H1 (cell line): ENCODE measurements around the gene ASB6. TPM values are rescaled to one million over a fixed set of nuclear protein-coding genes. Genes with fewer than 3 reads are reported as not detected.

Source experiments
- CTCF ChIA-PET: fragments of 300-600 bp; sonication (Branson Sonifier 250); formaldehyde crosslinking; loops from one replicate; lab custom pipeline; 2021; ENCODE audit not compliant: partially characterized antibody; lab: Charles Lee
- POLR2A ChIA-PET: fragments of 300-600 bp; sonication (Branson Sonifier 250); formaldehyde crosslinking; loops from one replicate; lab custom pipeline; 2021; ENCODE audit warnings: inconsistent platforms; ENCODE audit not compliant: partially characterized antibody; lab: Charles Lee
- DNase-seq, 2 experiments: peaks; one replicate each; pipeline versions ENCODE4 v3.0.0 to v3.0.0-alpha.2; 2010 to 2022; ENCODE audit warnings: low spot score in 2 of 2, low read depth in 1 of 2, mixed read lengths in 1 of 2
- FAIRE-seq: peaks from 2 replicates; lab custom pipeline; 2011; peaks lifted over from hg19 to GRCh38; lab: Jason Lieb, UNC
- H2AFZ ChIP-seq: 2 replicates; pipeline ENCODE4 v1.8.1; 2012; ENCODE audit warnings: low read length, inconsistent platforms
- H2AK5ac ChIP-seq: 2 replicates; pipeline ENCODE4 v1.6.1; 2013; ENCODE audit warnings: low read depth, low read length
- H2BK120ac ChIP-seq: replicated peaks from 2 replicates; pipeline ENCODE3; 2013; ENCODE audit warnings: low read depth, low read length, inconsistent platforms
- H2BK12ac ChIP-seq: 2 replicates; pipeline ENCODE4 v1.6.1; 2013; ENCODE audit warnings: low read depth, low read length
- H2BK15ac ChIP-seq: 2 replicates; pipeline ENCODE4 v1.6.1; 2013; ENCODE audit warnings: low read length
- H2BK20ac ChIP-seq: 2 replicates; pipeline ENCODE4 v1.6.1; 2013; ENCODE audit warnings: low read length
- H2BK5ac ChIP-seq: 2 replicates; pipeline ENCODE4 v1.6.1; 2013; ENCODE audit warnings: low read depth, low read length
- H3K14ac ChIP-seq: 2 replicates; pipeline ENCODE4 v1.6.1; 2013; ENCODE audit warnings: inconsistent platforms; ENCODE audit not compliant: insufficient read length
- H3K18ac ChIP-seq: 2 replicates; pipeline ENCODE4 v1.6.1; 2013; ENCODE audit warnings: low read length; ENCODE audit errors: extremely low read depth
- H3K23ac ChIP-seq: 2 replicates; pipeline ENCODE4 v1.6.1; 2013; ENCODE audit warnings: inconsistent platforms; ENCODE audit not compliant: insufficient read length
- H3K23me2 ChIP-seq: 2 replicates; pipeline ENCODE4 v1.6.1; 2013; ENCODE audit warnings: low read depth, low read length
- H3K27ac ChIP-seq: 2 replicates; pipeline ENCODE4 v1.6.1; 2011; ENCODE audit warnings: low read depth, low read length, inconsistent platforms
- H3K27me3 ChIP-seq, 4 experiments: replicated peaks in 1 of 4; 1 replicate in 1 of 4; 2 replicates in 3 of 4; pipeline versions ENCODE4 v1.6.1 to v1.8.1; 2011 to 2013; ENCODE audit warnings: low read length in 3 of 4, mild to moderate bottlenecking in 3 of 4, inconsistent platforms in 2 of 4, mixed read lengths in 2 of 4, moderate library complexity in 1 of 4; ENCODE audit not compliant: control insufficient read depth in 3 of 4, insufficient read depth in 3 of 4; ENCODE audit errors: extremely low read depth in 1 of 4
- H3K36me3 ChIP-seq, 4 experiments: 2 replicates each; pipeline versions ENCODE4 v1.6.1 to v1.8.1; 2011 to 2013; ENCODE audit warnings: mild to moderate bottlenecking in 4 of 4, low read length in 3 of 4, moderate library complexity in 2 of 4, control low read depth in 1 of 4, inconsistent platforms in 1 of 4; ENCODE audit not compliant: insufficient read depth in 4 of 4, control insufficient read depth in 2 of 4
- H3K4ac ChIP-seq: replicated peaks from 2 replicates; pipeline ENCODE3; 2013; ENCODE audit warnings: low read length, low read depth, mixed read lengths, inconsistent platforms; ENCODE audit not compliant: insufficient read length
- H3K4me1 ChIP-seq, 4 experiments: replicated peaks in 1 of 4; 1 replicate in 1 of 4; 2 replicates in 3 of 4; pipeline versions ENCODE4 v1.6.1 to v1.8.1; 2011 to 2013; ENCODE audit warnings: low read length in 3 of 4, inconsistent platforms in 2 of 4, mixed read lengths in 1 of 4; ENCODE audit not compliant: insufficient read depth in 4 of 4, control insufficient read depth in 3 of 4
- H3K4me2 ChIP-seq, 2 experiments: 2 replicates each; pipeline versions ENCODE4 v1.6.1 to v1.8.1; 2011 to 2013; ENCODE audit warnings: low read depth in 2 of 2, low read length in 2 of 2, control low read depth in 1 of 2, inconsistent platforms in 1 of 2, mild to moderate bottlenecking in 1 of 2; ENCODE audit not compliant: insufficient read depth in 1 of 2
- H3K4me3 ChIP-seq, 4 experiments: fragments of 200-600, 300-600 bp in 1 of 4; sonication (generic), shearing (Covaris generic), sonication (Bioruptor Twin) in 1 of 4; 2 replicates each; pipeline versions ENCODE4 v1.5.1 to v1.8.1; 2011 to 2016; ENCODE audit warnings: low read length in 4 of 4, low read depth in 3 of 4, control low read depth in 2 of 4, inconsistent platforms in 2 of 4, mild to moderate bottlenecking in 2 of 4, mixed read lengths in 1 of 4, moderate library complexity in 1 of 4; ENCODE audit not compliant: insufficient read depth in 2 of 4; ENCODE audit errors: extremely low read depth in 1 of 4
- H3K56ac ChIP-seq: replicated peaks from 2 replicates; pipeline ENCODE3; 2013; ENCODE audit warnings: low read depth, mild to moderate bottlenecking, mixed read lengths, low read length, inconsistent platforms; ENCODE audit not compliant: insufficient read length
- H3K79me1 ChIP-seq: 2 replicates; pipeline ENCODE4 v1.6.1; 2013; ENCODE audit warnings: low read depth, low read length, control low read depth
- H3K79me2 ChIP-seq, 2 experiments: 2 replicates each; pipeline versions ENCODE4 v1.6.1 to v1.8.1; 2012 to 2013; ENCODE audit warnings: low read length in 2 of 2, mild to moderate bottlenecking in 2 of 2, inconsistent platforms in 1 of 2; ENCODE audit not compliant: insufficient read depth in 2 of 2, control insufficient read depth in 1 of 2
- H3K9ac ChIP-seq, 4 experiments: replicated peaks in 1 of 4; 1 replicate in 1 of 4; 2 replicates in 3 of 4; pipeline versions ENCODE4 v1.6.1 to v1.8.1; 2011 to 2013; ENCODE audit warnings: low read depth in 3 of 4, low read length in 3 of 4, control low read depth in 2 of 4, mild to moderate bottlenecking in 2 of 4, moderate library complexity in 2 of 4, inconsistent platforms in 1 of 4; ENCODE audit errors: extremely low read depth in 1 of 4
- H3K9me3 ChIP-seq, 2 experiments: 2 replicates each; pipeline versions ENCODE4 v1.6.1 to v1.8.1; 2012 to 2013; ENCODE audit warnings: mild to moderate bottlenecking in 2 of 2, moderate library complexity in 2 of 2, control low read depth in 1 of 2, inconsistent platforms in 1 of 2, low read depth in 1 of 2, low read length in 1 of 2, mixed read lengths in 1 of 2; ENCODE audit not compliant: insufficient read depth in 2 of 2
- H4K20me1 ChIP-seq, 2 experiments: replicated peaks in 1 of 2; 2 replicates each; pipeline versions ENCODE3 to v1.8.1; 2011 to 2013; ENCODE audit warnings: inconsistent platforms in 2 of 2, low read length in 2 of 2, mild to moderate bottlenecking in 1 of 2; ENCODE audit not compliant: insufficient read depth in 2 of 2, control insufficient read depth in 1 of 2
- H4K5ac ChIP-seq: 2 replicates; pipeline ENCODE4 v1.6.1; 2013; ENCODE audit warnings: low read length, low read depth, mixed read lengths, inconsistent platforms; ENCODE audit not compliant: insufficient read length
- H4K8ac ChIP-seq: 2 replicates; pipeline ENCODE4 v1.8.0; 2013; ENCODE audit warnings: mild to moderate bottlenecking, moderate library complexity, low read length, inconsistent platforms; ENCODE audit not compliant: insufficient read depth; ENCODE audit errors: extremely low read depth
- H4K91ac ChIP-seq: replicated peaks from 2 replicates; pipeline ENCODE3; 2013; ENCODE audit warnings: low read length, mixed read lengths, inconsistent platforms; ENCODE audit not compliant: insufficient read length
- BRCA1 ChIP-seq: IDR thresholded peaks from 2 replicates; pipeline ENCODE4 v1.6.1; 2012; ENCODE audit warnings: low read depth, low read length, improper control_type of control experiment
- CHD2 ChIP-seq: IDR thresholded peaks from 2 replicates; pipeline ENCODE4 v1.6.1; 2012; ENCODE audit warnings: low read length, improper control_type of control experiment
- CTBP2 ChIP-seq: IDR thresholded peaks from 2 replicates; pipeline ENCODE4 v1.7.0; 2011; ENCODE audit warnings: borderline replicate concordance, mild to moderate bottlenecking, moderate library complexity, mixed read lengths, low read length; ENCODE audit not compliant: insufficient read depth, insufficient read length
- KDM4A ChIP-seq: IDR thresholded peaks from one replicate; pipeline ENCODE4 v1.7.1; 2012; ENCODE audit warnings: low read depth, mild to moderate bottlenecking, moderate library complexity, low read length, inconsistent platforms; ENCODE audit not compliant: severe bottlenecking
- WGBS, 2 experiments: shearing (Covaris generic) in 1 of 2; methylation state at CpG; one replicate each; pipeline versions ENCODE4 v1.1.6 to v1.1.7; 2013 to 2015; ENCODE audit warnings: low lambda C conversion rate in 2 of 2, mixed read lengths in 2 of 2, inconsistent platforms in 1 of 2, low coverage in 1 of 2, missing lambda C conversion rate in 1 of 2; ENCODE audit not compliant: insufficient replicate concordance in 2 of 2, insufficient coverage in 1 of 2, insufficient read length in 1 of 2; ENCODE audit errors: extremely low coverage in 1 of 2, missing lambda C conversion rate in 1 of 2; 5-methylcytosine and 5-hydroxymethylcytosine counted together
- polyA plus RNA-seq, 7 experiments: library from polyadenylated mRNA; depleted of rRNA in 3 of 7; stranded (reverse) in 5 of 7; unstranded in 2 of 7; fragments of >200 nt in 5 of 7; fragments of 200-250 nt in 2 of 7; gene quantifications; 1 replicate in 5 of 7; 2 replicates in 1 of 7; 4 replicates in 1 of 7; pipeline versions ENCODE4 v1.2.1 to v1.2.3, GENCODE V29; 2011 to 2013; ENCODE audit warnings: missing spikeins in 2 of 7, mixed read lengths in 2 of 7
- total RNA-seq: library from RNA; stranded (reverse); fragmentation: NEBNext Ultra II Directional; extraction: Animal tissue kit (Norgen Biotek cat#: 25700); gene quantifications from 2 replicates; pipeline ENCODE4 v1.2.1, GENCODE V29; 2021
- TF ChIP-seq, protein P1 (sequence below): IDR thresholded peaks from 2 replicates; pipeline ENCODE4 v1.6.1; 2011; ENCODE audit warnings: low read depth, mild to moderate bottlenecking, low read length; ENCODE audit not compliant: insufficient read depth

ASB6 gene
- total and polyA plus RNA-seq, 2 of the 8 experiments (the other 6 are each of a cell fraction or from before 2014, with no cell fraction given): 14.0 to 17.3 TPM

DNA sequence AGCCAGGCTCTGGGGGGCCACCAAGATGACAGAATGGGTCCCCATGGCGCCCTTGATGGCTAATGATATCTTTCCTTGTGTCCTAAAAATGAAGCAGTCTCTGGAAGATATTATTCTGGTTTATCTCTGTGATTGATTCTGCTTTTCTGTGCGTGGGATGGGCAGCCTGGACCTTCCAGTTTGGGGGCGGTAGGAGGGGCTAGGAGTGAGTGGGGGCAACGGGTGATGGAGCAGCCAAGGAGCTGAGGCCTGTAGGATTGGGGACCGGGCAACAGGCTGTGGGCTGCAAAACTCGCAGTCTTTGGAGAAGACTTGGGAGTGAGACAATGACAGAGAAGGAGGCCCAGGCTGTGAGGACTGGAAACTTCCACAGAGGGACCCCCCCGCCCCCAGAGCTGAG, 32.3 kb upstream of the ASB6 start:
- Histone ChIP-seq H3K79me2 (no peaks in the 10 kb centered on the region), H3K4me3 (no peak overlapping the region), H3K23ac (no peak overlapping the region), H3K9me3 (no peaks in the 10 kb centered on the region), H4K8ac (no peak overlapping the region), H2BK12ac (no peak overlapping the region), H2AFZ (no peak overlapping the region), H3K4ac (no peak overlapping the region), H2BK5ac (no peak overlapping the region), H3K4me2 (no peak overlapping the region), H3K56ac (no peak overlapping the region), H3K36me3 (no peaks in the 10 kb centered on the region), H2AK5ac (no peak overlapping the region), H3K27me3 (no peaks in the 10 kb centered on the region; a peak in 2 of 7 replicates), H4K5ac (no peak overlapping the region), H4K91ac (no peak overlapping the region), H3K23me2 (no peaks in the 10 kb centered on the region), H3K79me1 (no peaks in the 10 kb centered on the region), H2BK20ac (no peak overlapping the region), H3K9ac (no peak overlapping the region), H4K20me1 (no peaks in the 10 kb centered on the region), H2BK120ac (no peak overlapping the region), H3K14ac (no peak overlapping the region), H3K18ac (no peak overlapping the region), H3K27ac (no peak overlapping the region), H3K4me1 (peaks cover 0 to 4% (median 2%) of the 10 kb centered on the region in 4 experiments; a peak in 3 of 7 replicates), H2BK15ac (no peak overlapping the region)
- ChIA-PET CTCF (interaction anchor here (0.5 to 1.9 kb wide), 6 partner anchors 8 to 68 kb away, joined by 3 to 4 read pairs (median 4); no protein-coding TSS in a partner anchor), POLR2A (interaction anchor here (1.3 to 2.0 kb wide), 3 partner anchors 10 to 23 kb away, joined by 3 to 6 read pairs (median 4); partner anchors contain the start of gene PRRX2)
- no peak for DNase-seq
- FAIRE-seq: no peak
- WGBS, 2 experiments: 98% methylated on average over 7 of the region's 7 CpGs; no CpG with 5 or more reads in 1 of the 2 experiments
- TF ChIP-seq KDM4A (no peak), CTBP2 (no peak), BRCA1 (no peak), CHD2 (no peak)
- TF ChIP-seq, protein P1, sequence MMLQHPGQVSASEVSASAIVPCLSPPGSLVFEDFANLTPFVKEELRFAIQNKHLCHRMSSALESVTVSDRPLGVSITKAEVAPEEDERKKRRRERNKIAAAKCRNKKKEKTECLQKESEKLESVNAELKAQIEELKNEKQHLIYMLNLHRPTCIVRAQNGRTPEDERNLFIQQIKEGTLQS: no peak
